Endothelial cell of umbilical vein (primary cell): ENCODE data around the gene NPB. TPM values are rescaled to one million over a fixed set of nuclear protein-coding genes. Genes with fewer than 3 reads are reported as not detected.

Experiments used
- BruUV-seq: library from RNA; stranded (reverse); fragments of 400-500 nt; replicated peaks from 2 replicates; lab custom pipeline; 2021; lab: Mats Ljungman, UMichigan
- CTCF ChIA-PET: fragments of 300-600, 350-600 bp; sonication (Branson Sonifier 250); formaldehyde crosslinking; loops from one replicate; lab custom pipeline; 2021; ENCODE audit warnings: antibody characterized with exemption, inconsistent platforms; lab: Charles Lee
- POLR2A ChIA-PET: fragments of 300-600, 350-600 bp; sonication (Branson Sonifier 250); formaldehyde crosslinking; loops from one replicate; lab custom pipeline; 2021; ENCODE audit warnings: antibody characterized with exemption, inconsistent platforms; lab: Charles Lee
- DNase-seq: peaks from one replicate; pipeline ENCODE4 v3.0.0-alpha.2; 2011; ENCODE audit warnings: low read depth, low spot score
- FAIRE-seq: peaks from 2 replicates; lab custom pipeline; 2011; peaks lifted over from hg19 to GRCh38; lab: Jason Lieb, UNC
- H2AFZ ChIP-seq: 2 replicates; pipeline ENCODE4 v1.6.0; 2012; ENCODE audit warnings: low read depth, low read length, control low read depth, inconsistent platforms
- H3K27ac ChIP-seq: 2 replicates; pipeline ENCODE4 v1.5.1; 2011; ENCODE audit warnings: low read depth, mild to moderate bottlenecking, control low read depth, low read length, moderate library complexity; ENCODE audit not compliant: insufficient read depth
- H3K27me3 ChIP-seq, 2 experiments: 2 replicates each; pipeline versions ENCODE4 v1.6.0 to v1.6.1; 2011; ENCODE audit warnings: low read length in 2 of 2, mixed read lengths in 1 of 2; ENCODE audit not compliant: control insufficient read depth in 2 of 2, insufficient read depth in 2 of 2
- H3K36me3 ChIP-seq, 2 experiments: 2 replicates in 1 of 2; 3 replicates in 1 of 2; pipeline ENCODE4 v1.5.1; 2011; ENCODE audit warnings: low read length in 2 of 2, mild to moderate bottlenecking in 1 of 2, moderate library complexity in 1 of 2; ENCODE audit not compliant: control insufficient read depth in 2 of 2, insufficient read depth in 2 of 2; ENCODE audit errors: extremely low read depth in 1 of 2
- H3K4me1 ChIP-seq: 3 replicates; pipeline ENCODE4 v1.5.1; 2011; ENCODE audit warnings: mild to moderate bottlenecking, low read length; ENCODE audit not compliant: control insufficient read depth, insufficient read depth; ENCODE audit errors: extremely low read depth
- H3K4me2 ChIP-seq: 2 replicates; pipeline ENCODE4 v1.6.1; 2011; ENCODE audit warnings: low read length, control low read depth, mixed read lengths; ENCODE audit not compliant: insufficient read depth
- H3K4me3 ChIP-seq, 3 experiments: fragments of 200-600 bp in 1 of 3; sonication (generic), shearing (Covaris generic) in 1 of 3; replicated peaks in 1 of 3; 2 replicates each; pipeline ENCODE4 v1.5.1; 2011 to 2016; ENCODE audit warnings: control low read depth in 3 of 3, low read length in 3 of 3, mild to moderate bottlenecking in 2 of 3, inconsistent platforms in 1 of 3, low read depth in 1 of 3, moderate library complexity in 1 of 3; ENCODE audit not compliant: insufficient read depth in 1 of 3
- H3K79me2 ChIP-seq: 2 replicates; pipeline ENCODE4 v1.6.0; 2012; ENCODE audit warnings: low read length, inconsistent platforms; ENCODE audit not compliant: control insufficient read depth, insufficient read depth
- H3K9ac ChIP-seq: replicated peaks from 2 replicates; pipeline ENCODE3; 2011; ENCODE audit warnings: low read length, control low read depth; ENCODE audit not compliant: insufficient read depth; ENCODE audit errors: extremely low read depth
- H3K9me1 ChIP-seq: replicated peaks from 3 replicates; pipeline ENCODE4 v1.6.0; 2011; ENCODE audit warnings: mild to moderate bottlenecking, low read length; ENCODE audit not compliant: control insufficient read depth, insufficient read depth; ENCODE audit errors: extremely low read depth
- H3K9me3 ChIP-seq: replicated peaks from 2 replicates; pipeline ENCODE4 v1.5.1; 2012; ENCODE audit warnings: low read length, inconsistent platforms; ENCODE audit not compliant: control insufficient read depth, insufficient read depth
- H4K20me1 ChIP-seq: replicated peaks from 2 replicates; pipeline ENCODE3; 2011; ENCODE audit warnings: mild to moderate bottlenecking, low read length; ENCODE audit not compliant: control insufficient read depth, insufficient read depth; ENCODE audit errors: extremely low read depth
- EZH2 ChIP-seq: IDR thresholded peaks from 2 replicates; pipeline ENCODE4 v1.6.1; 2012; ENCODE audit warnings: borderline replicate concordance, low read depth, mild to moderate bottlenecking, moderate library complexity, low read length, inconsistent platforms; ENCODE audit not compliant: severe bottlenecking
- FOS ChIP-seq: IDR thresholded peaks from 2 replicates; pipeline ENCODE4 v1.6.1; 2011; ENCODE audit warnings: mild to moderate bottlenecking, low read length, moderate library complexity, borderline replicate concordance; ENCODE audit not compliant: insufficient read depth
- GATA2 ChIP-seq: IDR thresholded peaks from 2 replicates; pipeline ENCODE4 v1.7.0; 2011; ENCODE audit warnings: low read depth, mild to moderate bottlenecking, moderate library complexity, mixed read lengths, low read length; ENCODE audit not compliant: insufficient read length, insufficient read depth
- JUN ChIP-seq: IDR thresholded peaks from 2 replicates; pipeline ENCODE4 v1.6.1; 2011; ENCODE audit warnings: borderline replicate concordance, low read depth; ENCODE audit not compliant: insufficient read length, insufficient read depth
- MYC ChIP-seq: IDR thresholded peaks from one replicate; pipeline ENCODE4 v1.6.1; 2011; ENCODE audit warnings: mild to moderate bottlenecking, low read depth, low read length
- POLR2A ChIP-seq: IDR thresholded peaks from 2 replicates; pipeline ENCODE4 v1.6.1; 2012; ENCODE audit warnings: low read depth, mild to moderate bottlenecking, control low read depth, low read length
- POLR2AphosphoS5 ChIP-seq: IDR thresholded peaks from 2 replicates; pipeline ENCODE4 v1.6.1; 2012; ENCODE audit warnings: low read depth, mild to moderate bottlenecking, control low read depth, low read length, moderate library complexity; ENCODE audit not compliant: insufficient read depth
- dilution Hi-C: fragments of 300-500 bp; cut with MboI; formaldehyde crosslinking; loops from one replicate; pipeline ENCODE4 v1.15.0; 2019; ENCODE audit warnings: low sequenced_read_pairs; ENCODE audit not compliant: extremely low pct_ligation_motif_present
- intact Hi-C: fragments of 100-400 bp; cut with micrococcal nuclease; formaldehyde crosslinking; loops from one replicate; pipeline ENCODE4 v1.10.0; 2022
- polyA plus RNA-seq, 4 experiments: library from polyadenylated mRNA; depleted of rRNA in 3 of 4; stranded (reverse) in 3 of 4; unstranded in 1 of 4; fragments of >200 nt; gene quantifications; 2 replicates each; pipeline versions ENCODE4 v1.2.1 to v1.2.3, GENCODE V29; 2011 to 2012; ENCODE audit warnings: missing spikeins in 1 of 4
- total RNA-seq: library from RNA; stranded (reverse); gene quantifications from 2 replicates; pipeline ENCODE4 v1.2.3, GENCODE V29; 2021
- TF ChIP-seq, protein P1 (sequence below), 2 donors: IDR thresholded peaks; 1 replicate in 1 of 2; 2 replicates in 1 of 2; pipeline ENCODE4 v1.5.1; 2011; ENCODE audit warnings: low read length in 2 of 2, mild to moderate bottlenecking in 2 of 2, moderate library complexity in 2 of 2, control low read depth in 1 of 2, inconsistent platforms in 1 of 2, low read depth in 1 of 2; ENCODE audit not compliant: insufficient read depth in 1 of 2; ENCODE audit errors: extremely low read depth in 1 of 2
- TF ChIP-seq, protein P2 (sequence below): IDR thresholded peaks from 2 replicates; pipeline ENCODE4 v1.6.1; 2011; ENCODE audit not compliant: insufficient read depth, insufficient read length

The NPB gene
- total and polyA plus RNA-seq, 2 donors (not counting 3 experiments of a cell fraction or from before 2014, with no cell fraction given): 0.33 to 0.42 TPM

DNA sequence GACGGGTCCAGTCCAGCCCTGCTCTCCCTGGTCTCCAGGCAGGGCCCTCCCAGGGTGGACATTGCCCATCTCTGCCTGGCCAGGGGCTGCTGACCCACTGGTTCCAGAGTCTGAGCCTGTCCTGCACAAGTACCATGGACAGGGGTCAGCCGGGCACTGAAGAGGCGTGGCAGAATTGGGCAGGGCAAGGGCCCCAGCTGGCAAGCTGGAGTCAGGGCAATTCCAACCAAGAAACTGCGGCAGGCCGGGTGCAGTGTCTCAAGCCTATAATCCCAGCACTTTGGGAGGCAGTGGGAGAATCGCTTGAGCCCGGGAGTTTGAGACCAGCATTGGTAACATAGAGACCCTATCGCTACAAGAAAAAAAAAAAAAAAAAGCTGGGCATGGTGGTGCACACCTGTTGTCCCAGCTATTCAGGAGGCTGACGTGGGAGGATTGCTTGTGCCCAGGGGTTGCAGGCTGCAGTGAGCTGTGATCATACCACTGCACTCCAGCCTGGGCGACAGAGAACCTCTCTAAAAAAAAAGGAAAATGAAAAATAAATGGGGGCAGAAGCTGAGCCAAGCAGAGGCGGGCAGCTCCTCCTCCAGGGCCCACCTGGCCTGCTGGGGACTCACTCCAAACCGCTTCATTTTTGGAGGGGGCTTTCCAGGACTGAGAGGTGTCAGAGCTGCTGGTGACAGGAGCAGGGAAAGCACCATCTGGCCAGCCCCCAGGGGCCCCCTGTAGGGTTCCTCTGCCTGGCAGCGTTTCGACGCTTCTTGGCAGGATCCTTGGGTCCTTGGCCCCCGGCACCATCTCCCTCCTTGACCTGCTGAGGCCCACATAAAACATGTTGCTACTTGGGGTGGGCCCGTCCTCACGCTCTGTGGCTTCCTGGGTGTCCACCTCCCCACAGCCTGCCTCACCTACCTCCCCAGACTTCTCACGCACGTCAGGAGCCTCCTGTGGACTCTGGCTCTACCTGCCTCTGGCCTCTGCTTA, 28.4 kb downstream of the NPB start:
- H3K36me3 ChIP-seq: peaks cover 0 to 5% of the 10 kb centered on the region in 2 experiments
- BruUV-seq: no TSS peak
- peaks cover 9% of the 10 kb centered on the region for H3K4me1 ChIP-seq
- DNase-seq (no peak), FAIRE-seq (no peak)
- H3K79me2 ChIP-seq: peaks cover 16% of the 10 kb centered on the region
- no peaks in the 10 kb centered on the region for H4K20me1 ChIP-seq
- H3K9me3 ChIP-seq: no peaks in the 10 kb centered on the region
- H2AFZ ChIP-seq: no peak overlapping the region
- H3K9ac ChIP-seq: no peak overlapping the region
- TF ChIP-seq POLR2AphosphoS5 (no peak), POLR2A (no peak), MYC (no peak), JUN (no peak), FOS (no peak), EZH2 (no peak), GATA2 (no peak)
- TF ChIP-seq, protein P1, sequence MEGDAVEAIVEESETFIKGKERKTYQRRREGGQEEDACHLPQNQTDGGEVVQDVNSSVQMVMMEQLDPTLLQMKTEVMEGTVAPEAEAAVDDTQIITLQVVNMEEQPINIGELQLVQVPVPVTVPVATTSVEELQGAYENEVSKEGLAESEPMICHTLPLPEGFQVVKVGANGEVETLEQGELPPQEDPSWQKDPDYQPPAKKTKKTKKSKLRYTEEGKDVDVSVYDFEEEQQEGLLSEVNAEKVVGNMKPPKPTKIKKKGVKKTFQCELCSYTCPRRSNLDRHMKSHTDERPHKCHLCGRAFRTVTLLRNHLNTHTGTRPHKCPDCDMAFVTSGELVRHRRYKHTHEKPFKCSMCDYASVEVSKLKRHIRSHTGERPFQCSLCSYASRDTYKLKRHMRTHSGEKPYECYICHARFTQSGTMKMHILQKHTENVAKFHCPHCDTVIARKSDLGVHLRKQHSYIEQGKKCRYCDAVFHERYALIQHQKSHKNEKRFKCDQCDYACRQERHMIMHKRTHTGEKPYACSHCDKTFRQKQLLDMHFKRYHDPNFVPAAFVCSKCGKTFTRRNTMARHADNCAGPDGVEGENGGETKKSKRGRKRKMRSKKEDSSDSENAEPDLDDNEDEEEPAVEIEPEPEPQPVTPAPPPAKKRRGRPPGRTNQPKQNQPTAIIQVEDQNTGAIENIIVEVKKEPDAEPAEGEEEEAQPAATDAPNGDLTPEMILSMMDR (IDR thresholded peaks at IDR 0.05; ENCODE audit: extremely low read depth in 1 of 2, insufficient read depth in 1 of 2, low read depth in 1 of 2, low read length in 2 of 2): no peak
- TF ChIP-seq, protein P2, sequence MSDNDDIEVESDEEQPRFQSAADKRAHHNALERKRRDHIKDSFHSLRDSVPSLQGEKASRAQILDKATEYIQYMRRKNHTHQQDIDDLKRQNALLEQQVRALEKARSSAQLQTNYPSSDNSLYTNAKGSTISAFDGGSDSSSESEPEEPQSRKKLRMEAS: no peak
- no peaks in the 10 kb centered on the region for H3K9me1 ChIP-seq
- no peak overlapping the region for H3K4me3 ChIP-seq
- intact Hi-C loops: no loop called here
- POLR2A ChIA-PET: no interaction called here
- H3K4me2 ChIP-seq: no peak overlapping the region
- no peaks in the 10 kb centered on the region for H3K27me3 ChIP-seq
- CTCF ChIA-PET: interaction anchor here (1.2 to 1.3 kb wide), 2 partner anchors 29 to 89 kb away, joined by 4 to 5 read pairs; no protein-coding TSS in a partner anchor
- dilution Hi-C loops: no loop called here
- no peak overlapping the region for H3K27ac ChIP-seq
